ENCODE results near the gene CDH1. TPM values are rescaled to one million over a fixed set of nuclear protein-coding genes. Genes with fewer than 3 reads are reported as not detected.

CDH1 gene
- total RNA-seq, 1 donor, result under 0.01 TPM

GRCh38 chr16:68776821-68777485, 39.9 kb downstream of the CDH1 start:
- TF ChIP-seq CTCF (IDR thresholded peaks at IDR 0.05; ENCODE audit: insufficient read depth, low read depth, low read length), result no peak
- H3K4me3 ChIP-seq (ENCODE audit: low read depth, low read length), result no peak overlapping the region
- DNase-seq (ENCODE audit: low read depth), result peak; percentile 12

- DNase-seq (ENCODE audit: low read depth), result peak; percentile 34
- no peak overlapping the region for H3K4me3 ChIP-seq (ENCODE audit: low read depth, low read length)
- no peak for TF ChIP-seq CTCF (IDR thresholded peaks at IDR 0.05; ENCODE audit: insufficient read depth, low read depth, low read length)
These were observed 41.6 kb downstream of the CDH1 start for GRCh38 chr16:68778551-68779231.

- no peak overlapping the region for H3K4me3 ChIP-seq (ENCODE audit: low read depth, low read length)
- TF ChIP-seq CTCF (IDR thresholded peaks at IDR 0.05; ENCODE audit: insufficient read depth, low read depth, low read length), result no peak
- DNase-seq (ENCODE audit: low read depth), result no peak
These were observed 42.8 kb downstream of the CDH1 start for GRCh38 chr16:68779891-68780290.

- no peak for DNase-seq (ENCODE audit: low read depth)
- TF ChIP-seq CTCF (IDR thresholded peaks at IDR 0.05; ENCODE audit: insufficient read depth, low read depth, low read length), result no peak
- H3K4me3 ChIP-seq (ENCODE audit: low read depth, low read length), result no peak overlapping the region
These were observed 44.7 kb downstream of the CDH1 start for GRCh38 chr16:68781784-68782183.

GRCh38 chr16:68782198-68783174, 45.4 kb downstream of the CDH1 start:
- TF ChIP-seq CTCF (IDR thresholded peaks at IDR 0.05; ENCODE audit: insufficient read depth, low read depth, low read length), result no peak
- no peak for DNase-seq (ENCODE audit: low read depth)
- H3K4me3 ChIP-seq (ENCODE audit: low read depth, low read length), result no peak overlapping the region

GRCh38 chr16:68784226-68784625, 47.1 kb downstream of the CDH1 start:
- no peak for TF ChIP-seq CTCF (IDR thresholded peaks at IDR 0.05; ENCODE audit: insufficient read depth, low read depth, low read length)
- no peak overlapping the region for H3K4me3 ChIP-seq (ENCODE audit: low read depth, low read length)
- no peak for DNase-seq (ENCODE audit: low read depth)

Data from fibroblast of villous mesenchyme (primary cell).